IPS-11a (cell line): ENCODE data around the gene AKR1A1.

Experiments
- H3K4me3 ChIP-seq: one replicate; pipeline ENCODE4 v1.5.1; 2013; ENCODE audit warnings: low read depth, low read length, control low read depth

Gene AKR1A1

DNA sequence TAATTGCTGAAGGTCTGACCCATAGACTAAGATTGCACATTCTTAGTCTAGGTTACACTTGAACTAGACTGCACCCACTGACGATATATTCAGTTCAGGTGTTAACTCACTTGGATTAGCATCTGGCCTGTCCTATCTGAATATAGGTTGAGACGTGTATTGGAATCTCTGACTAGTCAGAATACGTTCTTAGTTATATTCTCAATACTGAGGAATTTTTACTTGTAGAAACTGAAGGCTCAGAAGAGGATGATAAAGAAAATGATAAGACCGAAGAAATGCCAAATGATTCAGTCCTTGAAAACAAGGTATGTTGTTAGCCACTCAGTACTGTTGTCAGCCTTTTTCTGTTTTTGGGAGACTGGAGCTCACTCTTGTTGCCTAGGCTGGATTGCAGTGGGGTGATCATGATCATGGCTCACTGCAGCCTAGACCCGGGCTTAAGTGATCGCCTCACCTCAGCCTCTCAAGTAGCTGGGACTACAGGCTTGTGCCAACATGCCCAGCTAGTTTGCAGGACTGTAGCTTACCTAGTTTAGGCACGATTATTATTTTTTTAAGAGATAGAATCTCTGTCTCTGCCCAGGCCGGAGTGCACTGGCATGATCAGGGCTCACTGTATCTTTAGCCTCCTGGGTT lies 62.4 kb downstream of the AKR1A1 start:
- H3K4me3 ChIP-seq, result no peak overlapping the region

DNA sequence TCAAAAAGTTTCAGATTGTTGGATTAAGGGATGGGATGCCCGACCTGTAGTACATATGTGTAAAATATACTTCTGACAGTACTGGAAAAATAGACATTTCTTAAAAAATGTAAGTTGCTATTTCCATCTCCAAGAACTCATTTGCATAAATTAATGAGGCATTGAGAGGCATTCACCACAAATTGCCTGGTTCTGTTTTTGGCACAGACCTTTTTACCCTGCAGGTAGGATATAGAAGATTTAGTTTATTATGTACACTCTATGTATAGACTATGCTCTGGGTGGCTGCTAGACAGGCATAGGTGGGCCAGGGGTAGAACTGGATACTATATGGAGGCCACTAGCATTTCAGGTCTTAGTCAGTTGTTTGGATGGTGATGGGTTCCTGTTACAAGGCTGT lies 65.3 kb downstream of the AKR1A1 start:
- H3K4me3 ChIP-seq, result no peak overlapping the region

DNA sequence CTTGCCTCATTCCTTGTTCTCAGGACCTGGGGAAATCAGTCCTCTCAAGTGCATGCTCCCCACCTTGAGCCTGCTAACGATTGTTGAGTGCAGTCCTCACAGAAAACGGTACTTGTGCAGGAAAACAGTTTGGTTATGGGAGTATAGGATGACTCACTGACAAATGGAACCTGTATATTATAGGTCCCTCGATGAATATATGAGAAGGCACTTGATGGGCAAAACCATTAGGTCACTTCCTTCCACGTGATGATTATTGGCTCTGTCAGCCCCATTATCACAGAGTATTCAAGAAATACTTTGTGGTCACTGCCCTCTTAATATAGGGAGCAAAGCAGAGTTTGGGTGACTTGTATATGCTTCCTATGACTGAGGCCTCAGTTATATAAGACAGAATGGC lies 67.0 kb downstream of the AKR1A1 start:
- no peak overlapping the region for H3K4me3 ChIP-seq

DNA sequence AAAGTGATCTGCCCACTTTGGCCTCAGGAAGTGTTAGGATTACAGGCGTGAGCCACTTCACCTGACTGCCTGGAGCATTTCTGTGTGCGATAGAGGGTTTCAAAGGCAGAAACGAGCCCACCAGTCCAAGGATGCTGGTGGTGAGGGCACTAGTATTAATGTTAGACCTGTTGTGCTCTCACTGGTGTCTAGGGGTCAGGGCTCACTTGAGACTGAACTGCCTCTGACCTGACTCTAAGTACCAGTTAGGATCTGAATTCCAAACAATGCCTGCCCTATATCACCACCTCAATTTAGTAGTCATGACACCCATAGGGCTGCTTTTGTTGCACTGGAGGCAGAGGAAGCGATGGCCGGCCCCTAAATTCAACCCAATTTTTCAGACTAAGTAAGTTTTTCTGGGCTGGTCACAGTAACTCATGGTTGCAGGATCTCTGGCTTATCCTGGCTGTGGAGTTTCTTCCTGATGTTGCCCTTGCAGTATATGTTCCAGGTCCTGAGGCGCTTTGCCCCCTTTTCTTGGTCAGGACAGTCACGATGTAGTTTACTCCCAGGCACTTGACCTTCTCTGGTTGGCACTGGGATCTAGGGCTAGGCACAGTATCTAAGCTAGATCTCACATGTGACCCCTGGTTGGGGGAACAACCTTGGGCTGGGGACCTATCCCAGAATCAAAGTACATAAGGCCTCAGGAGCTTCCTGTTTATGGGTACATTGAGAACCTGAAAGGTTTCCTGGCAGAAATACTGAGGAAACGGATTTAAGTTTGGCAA lies 68.7 kb downstream of the AKR1A1 start:
- H3K4me3 ChIP-seq, result no peak overlapping the region
